CD14-positive monocyte (primary cell): ENCODE data around the gene B4GALT6. TPM values are rescaled to one million over a fixed set of nuclear protein-coding genes. Genes with fewer than 3 reads are reported as not detected.
A peak's percentile ranks its signal among the peaks of the same experiment; 100 is the strongest.

Experiments
- DNase-seq, 3 donors: peaks; one replicate each; pipeline ENCODE4 v3.0.0-alpha.2; 2011 to 2022
- H2AFZ ChIP-seq: 2 replicates; pipeline ENCODE4 v1.6.0; 2012; ENCODE audit warnings: mild to moderate bottlenecking, low read depth, low read length, inconsistent platforms; ENCODE audit not compliant: insufficient read depth, poor library complexity, severe bottlenecking
- H3K27ac ChIP-seq, 2 donors: 1 replicate in 1 of 2; 2 replicates in 1 of 2; pipeline ENCODE4 v1.5.1; 2012 to 2013; ENCODE audit warnings: low read length in 2 of 2, control low read depth in 1 of 2, inconsistent platforms in 1 of 2, low read depth in 1 of 2, mild to moderate bottlenecking in 1 of 2
- H3K27me3 ChIP-seq, 2 donors: one replicate each; pipeline versions ENCODE4 v1.6.0 to v1.6.1; 2011 to 2013; ENCODE audit warnings: low read length in 2 of 2; ENCODE audit not compliant: control insufficient read depth in 2 of 2, insufficient read depth in 2 of 2
- H3K36me3 ChIP-seq, 2 donors: replicated peaks in 1 of 2; 1 replicate in 1 of 2; 2 replicates in 1 of 2; pipeline versions ENCODE4 v1.5.1 to v1.6.1; 2012 to 2013; ENCODE audit warnings: low read length in 2 of 2, control low read depth in 1 of 2, inconsistent platforms in 1 of 2, mild to moderate bottlenecking in 1 of 2; ENCODE audit not compliant: insufficient read depth in 2 of 2, control insufficient read depth in 1 of 2
- H3K4me1 ChIP-seq, 2 donors: 1 replicate in 1 of 2; 2 replicates in 1 of 2; pipeline versions ENCODE4 v1.5.1 to v1.6.1; 2012 to 2013; ENCODE audit warnings: low read length in 2 of 2, control low read depth in 1 of 2, inconsistent platforms in 1 of 2, mild to moderate bottlenecking in 1 of 2, moderate library complexity in 1 of 2; ENCODE audit not compliant: insufficient read depth in 2 of 2, control insufficient read depth in 1 of 2
- H3K4me2 ChIP-seq: replicated peaks from 2 replicates; pipeline ENCODE3; 2012; ENCODE audit warnings: low read length, moderate library complexity, mild to moderate bottlenecking; ENCODE audit not compliant: poor library complexity, severe bottlenecking; ENCODE audit errors: extremely low read depth
- H3K4me3 ChIP-seq, 3 experiments: fragments of 200-600 bp in 1 of 3; sonication (generic) in 1 of 3; replicated peaks in 1 of 3; 1 replicate in 2 of 3; 2 replicates in 1 of 3; pipeline ENCODE4 v1.5.1; 2011 to 2013; ENCODE audit warnings: low read length in 3 of 3, mild to moderate bottlenecking in 3 of 3, control low read depth in 2 of 3, low read depth in 2 of 3, inconsistent platforms in 1 of 3, moderate library complexity in 1 of 3
- H3K79me2 ChIP-seq: 2 replicates; pipeline ENCODE4 v1.6.0; 2012; ENCODE audit warnings: mild to moderate bottlenecking, control low read depth, inconsistent platforms, low read length, moderate library complexity; ENCODE audit not compliant: insufficient read depth
- H3K9ac ChIP-seq: 2 replicates; pipeline ENCODE4 v1.6.0; 2017; ENCODE audit warnings: low read length, mild to moderate bottlenecking; ENCODE audit not compliant: insufficient read depth, poor library complexity, severe bottlenecking
- H3K9me3 ChIP-seq, 2 donors: replicated peaks in 1 of 2; 1 replicate in 1 of 2; 2 replicates in 1 of 2; pipeline versions ENCODE4 v1.5.1 to v1.6.1; 2012 to 2013; ENCODE audit warnings: low read length in 2 of 2, control low read depth in 1 of 2; ENCODE audit not compliant: control insufficient read depth in 1 of 2, insufficient read depth in 1 of 2
- H4K20me1 ChIP-seq: 2 replicates; pipeline ENCODE4 v1.6.0; 2012; ENCODE audit warnings: mild to moderate bottlenecking, low read length, control low read depth, moderate library complexity; ENCODE audit not compliant: insufficient read depth
- H3K27ac Mint-ChIP-seq, 7 donors: one replicate each; pipeline ENCODE4 v1.8.0; 2020; ENCODE audit warnings: mild to moderate bottlenecking in 7 of 7, mixed read lengths in 7 of 7, moderate library complexity in 6 of 7, inconsistent platforms in 2 of 7
- H3K27me3 Mint-ChIP-seq, 3 donors: one replicate each; pipeline ENCODE4 v1.8.0; 2021 to 2022; ENCODE audit warnings: low read depth in 3 of 3, mild to moderate bottlenecking in 3 of 3, mixed read lengths in 3 of 3, moderate library complexity in 3 of 3, inconsistent platforms in 1 of 3
- H3K36me3 Mint-ChIP-seq, 2 donors: one replicate each; pipeline ENCODE4 v1.8.0; 2020; ENCODE audit warnings: mixed read lengths in 2 of 2, inconsistent platforms in 1 of 2, mild to moderate bottlenecking in 1 of 2
- H3K4me1 Mint-ChIP-seq: one replicate; pipeline ENCODE4 v1.8.0; 2020; ENCODE audit warnings: mild to moderate bottlenecking, mixed read lengths
- H3K4me3 Mint-ChIP-seq, 2 donors: one replicate each; pipeline ENCODE4 v1.8.0; 2020; ENCODE audit warnings: mild to moderate bottlenecking in 2 of 2, mixed read lengths in 2 of 2, moderate library complexity in 1 of 2
- H3K9me3 Mint-ChIP-seq, 7 donors: one replicate each; pipeline ENCODE4 v1.8.0; 2020 to 2022; ENCODE audit warnings: mixed read lengths in 7 of 7, mild to moderate bottlenecking in 6 of 7, moderate library complexity in 6 of 7, inconsistent platforms in 2 of 7
- CTCF ChIP-seq: fragments of 200-600 bp; IDR thresholded peaks from one replicate; pipeline ENCODE4 v1.8.0; 2022; ENCODE audit warnings: antibody characterized with exemption, mild to moderate bottlenecking
- WGBS: methylation state at CpG from one replicate; pipeline ENCODE4 v1.1.5; 2013; ENCODE audit warnings: missing lambda C conversion rate; ENCODE audit not compliant: insufficient coverage; 5-methylcytosine and 5-hydroxymethylcytosine counted together
- intact Hi-C, 2 donors: fragments of 100-400 bp; cut with micrococcal nuclease; formaldehyde crosslinking; loops; one replicate each; pipeline versions ENCODE4 v1.15.0 to v1.15.1; 2023
- polyA plus RNA-seq, 3 donors: library from polyadenylated mRNA; depleted of rRNA in 1 of 3; unstranded in 2 of 3; stranded (reverse) in 1 of 3; fragments of 300-500 nt in 2 of 3; fragments of >200 nt in 1 of 3; fragmentation: Illumina TruSeq in 2 of 3; gene quantifications; 1 replicate in 2 of 3; 2 replicates in 1 of 3; pipeline ENCODE4 v1.2.3, GENCODE V29; 2012 to 2021

B4GALT6 gene
- polyA plus RNA-seq, 3 donors = 0.09 to 0.68 (median 0.12) TPM

- no peak for TF ChIP-seq CTCF
- intact Hi-C loops = no loop called here
- H3K4me3 Mint-ChIP-seq = no peak overlapping the region
- Histone ChIP-seq H3K27me3 (no peaks in the 10 kb centered on the region), H3K9ac (no peak overlapping the region), H3K4me2 (no peak overlapping the region), H2AFZ (no peak overlapping the region), H3K79me2 (no peaks in the 10 kb centered on the region), H4K20me1 (no peaks in the 10 kb centered on the region), H3K36me3 (no peaks in the 10 kb centered on the region), H3K4me3 (no peak overlapping the region), H3K27ac (no peak overlapping the region), H3K4me1 (peaks cover 3 to 11% of the 10 kb centered on the region in 2 donors), H3K9me3 (no peaks in the 10 kb centered on the region)
- H3K27ac Mint-ChIP-seq = no peak overlapping the region
- H3K4me1 Mint-ChIP-seq = peaks cover 13% of the 10 kb centered on the region
- no peak for DNase-seq
- peaks cover 0 to 3% (median 0%) of the 10 kb centered on the region in 7 donors for H3K9me3 Mint-ChIP-seq
- H3K36me3 Mint-ChIP-seq = peaks cover 0 to 2% of the 10 kb centered on the region in 2 donors
- peaks cover 0 to 2% (median 2%) of the 10 kb centered on the region in 3 donors for H3K27me3 Mint-ChIP-seq
Observed at GRCh38 chr18:31707815-31708214, 23.4 kb upstream of the B4GALT6 start.

- no peak overlapping the region for H3K4me2 ChIP-seq
- peaks cover 0 to 3% of the 10 kb centered on the region in 2 donors for H3K9me3 ChIP-seq
- peak overlapping the region; percentile 27 for H2AFZ ChIP-seq
- H3K9me3 Mint-ChIP-seq = peaks cover 5 to 9% (median 6%) of the 10 kb centered on the region in 7 donors
- no peaks in the 10 kb centered on the region for H3K27me3 ChIP-seq
- H3K4me3 Mint-ChIP-seq = no peak overlapping the region
- H3K27ac ChIP-seq = peak overlapping the region in 1 of 2 donors; percentile 22
- peaks cover 0 to 2% (median 2%) of the 10 kb centered on the region in 3 donors for H3K27me3 Mint-ChIP-seq
- H3K4me3 ChIP-seq = no peak overlapping the region
- peak overlapping the region in 2 of 7 donors; percentile 58 to 84 for H3K27ac Mint-ChIP-seq
- TF ChIP-seq CTCF = no peak
- no peaks in the 10 kb centered on the region for H3K79me2 ChIP-seq
- intact Hi-C loops = no loop called here
- no peaks in the 10 kb centered on the region for H4K20me1 ChIP-seq
- H3K4me1 Mint-ChIP-seq = peaks cover 15% of the 10 kb centered on the region
- DNase-seq = no peak
- no peaks in the 10 kb centered on the region for H3K36me3 ChIP-seq
- no peaks in the 10 kb centered on the region for H3K36me3 Mint-ChIP-seq
- peaks cover 7 to 17% of the 10 kb centered on the region in 2 donors for H3K4me1 ChIP-seq
- no peak overlapping the region for H3K9ac ChIP-seq
- 100% methylated on average over 1 of the region's 3 CpGs for WGBS
Observed at GRCh38 chr18:31702449-31702848, 18.1 kb upstream of the B4GALT6 start.
